Naive B cell (primary cell): ENCODE data around the gene DSCAML1. TPM values are rescaled to one million over a fixed set of nuclear protein-coding genes. Genes with fewer than 3 reads are reported as not detected.

Source experiments
- ATAC-seq, 2 donors: fragments of 150-1000 bp; cut with Tn5 transposase; 2 replicates each; pipeline ENCODE4 v1.10.0; 2021; ENCODE audit warnings: low read depth in 2 of 2, mild to moderate bottlenecking in 2 of 2, moderate library complexity in 2 of 2
- DNase-seq: peaks from one replicate; pipeline ENCODE4 v3.0.0; 2022
- H3K27ac Mint-ChIP-seq, 6 donors: one replicate each; pipeline ENCODE4 v1.8.0; 2020 to 2022; ENCODE audit warnings: mild to moderate bottlenecking in 6 of 6, mixed read lengths in 6 of 6, moderate library complexity in 5 of 6, inconsistent platforms in 2 of 6
- H3K27me3 Mint-ChIP-seq, 3 donors: one replicate each; pipeline ENCODE4 v1.8.0; 2021 to 2022; ENCODE audit warnings: mixed read lengths in 3 of 3, mild to moderate bottlenecking in 1 of 3
- H3K36me3 Mint-ChIP-seq, 2 donors: one replicate each; pipeline ENCODE4 v1.8.0; 2020 to 2022; ENCODE audit warnings: mixed read lengths in 2 of 2, inconsistent platforms in 1 of 2, mild to moderate bottlenecking in 1 of 2
- H3K4me1 Mint-ChIP-seq, 3 donors: one replicate each; pipeline ENCODE4 v1.8.0; 2020 to 2022; ENCODE audit warnings: mixed read lengths in 3 of 3, inconsistent platforms in 1 of 3, mild to moderate bottlenecking in 1 of 3, moderate library complexity in 1 of 3
- H3K4me3 Mint-ChIP-seq, 8 donors: one replicate each; pipeline ENCODE4 v1.8.0; 2020 to 2022; ENCODE audit warnings: mild to moderate bottlenecking in 8 of 8, mixed read lengths in 8 of 8, moderate library complexity in 8 of 8, inconsistent platforms in 2 of 8
- H3K9me3 Mint-ChIP-seq, 7 donors: one replicate each; pipeline ENCODE4 v1.8.0; 2020 to 2022; ENCODE audit warnings: mixed read lengths in 7 of 7, mild to moderate bottlenecking in 5 of 7, inconsistent platforms in 2 of 7, moderate library complexity in 1 of 7
- polyA plus RNA-seq, 6 donors: library from polyadenylated mRNA; unstranded; fragments of 300-500 nt; fragmentation: Illumina TruSeq; gene quantifications; one replicate each; pipeline ENCODE4 v1.2.3, GENCODE V29; 2021; ENCODE audit warnings: low read depth in 6 of 6

The DSCAML1 gene
- polyA plus RNA-seq, 6 donors from 2014 or later, result 0.03 to 0.25 (median 0.11) TPM; not detected in 3

- Mint-ChIP-seq H3K27me3 (peaks cover 14 to 66% (median 22%) of the 10 kb centered on the region in 3 donors), H3K27ac (peak overlapping the region in 1 of 6 donors; percentile 75), H3K36me3 (no peaks in the 10 kb centered on the region), H3K9me3 (peaks cover 0 to 5% (median 0%) of the 10 kb centered on the region in 7 donors), H3K4me3 (peak overlapping the region in 1 of 8 donors; percentile 30), H3K4me1 (no peaks in the 10 kb centered on the region)
- DNase-seq, result no peak
- ATAC-seq, result no peak
These were observed 355.7 kb downstream of the DSCAML1 start for GRCh38 chr11:117441146-117441975.

- DNase-seq, result no peak
- no peak for ATAC-seq
- no peak overlapping the region for H3K27ac Mint-ChIP-seq
- no peaks in the 10 kb centered on the region for H3K36me3 Mint-ChIP-seq
- H3K4me3 Mint-ChIP-seq, result no peak overlapping the region
- H3K9me3 Mint-ChIP-seq, result no peaks in the 10 kb centered on the region
- peaks cover 17 to 68% (median 22%) of the 10 kb centered on the region in 3 donors for H3K27me3 Mint-ChIP-seq
- no peaks in the 10 kb centered on the region for H3K4me1 Mint-ChIP-seq
These were observed 356.8 kb downstream of the DSCAML1 start for GRCh38 chr11:117440258-117440657.

- no peak overlapping the region for H3K4me3 Mint-ChIP-seq
- no peaks in the 10 kb centered on the region for H3K36me3 Mint-ChIP-seq
- H3K27me3 Mint-ChIP-seq, result peaks cover 17 to 62% (median 22%) of the 10 kb centered on the region in 3 donors
- DNase-seq (no peak), ATAC-seq (no peak)
- H3K9me3 Mint-ChIP-seq, result no peaks in the 10 kb centered on the region
- no peaks in the 10 kb centered on the region for H3K4me1 Mint-ChIP-seq
- H3K27ac Mint-ChIP-seq, result no peak overlapping the region
These were observed 357.8 kb downstream of the DSCAML1 start for GRCh38 chr11:117439256-117439655.

- no peaks in the 10 kb centered on the region for H3K36me3 Mint-ChIP-seq
- no peak overlapping the region for H3K27ac Mint-ChIP-seq
These were observed 358.5 kb downstream of the DSCAML1 start for GRCh38 chr11:117438371-117439000.

GRCh38 chr11:117437791-117438130, 359.3 kb downstream of the DSCAML1 start:
- DNase-seq (no peak), ATAC-seq (no peak)
- Mint-ChIP-seq H3K4me1 (no peaks in the 10 kb centered on the region), H3K4me3 (no peak overlapping the region), H3K36me3 (no peaks in the 10 kb centered on the region), H3K27me3 (peaks cover 17 to 47% (median 20%) of the 10 kb centered on the region in 3 donors), H3K27ac (no peak overlapping the region), H3K9me3 (no peaks in the 10 kb centered on the region)

More at GRCh38 chr11:117438371-117439000, 358.5 kb downstream of the DSCAML1 start:
- Mint-ChIP-seq H3K9me3 (no peaks in the 10 kb centered on the region), H3K4me1 (no peaks in the 10 kb centered on the region), H3K4me3 (no peak overlapping the region), H3K27me3 (peaks cover 17 to 54% (median 19%) of the 10 kb centered on the region in 3 donors)
- ATAC-seq (no peak), DNase-seq (no peak)

GRCh38 chr11:117437041-117437790, 359.8 kb downstream of the DSCAML1 start:
- H3K27me3 Mint-ChIP-seq, result peaks cover 12 to 41% (median 22%) of the 10 kb centered on the region in 3 donors
- no peaks in the 10 kb centered on the region for H3K4me1 Mint-ChIP-seq
- DNase-seq, result no peak
- no peaks in the 10 kb centered on the region for H3K9me3 Mint-ChIP-seq
- H3K4me3 Mint-ChIP-seq, result no peak overlapping the region
- no peak overlapping the region for H3K27ac Mint-ChIP-seq
- H3K36me3 Mint-ChIP-seq, result no peaks in the 10 kb centered on the region
- no peak for ATAC-seq

GRCh38 chr11:117435326-117435725, 361.7 kb downstream of the DSCAML1 start:
- Mint-ChIP-seq H3K4me3 (no peak overlapping the region), H3K36me3 (no peaks in the 10 kb centered on the region), H3K9me3 (no peaks in the 10 kb centered on the region), H3K27me3 (peaks cover 0 to 28% (median 17%) of the 10 kb centered on the region in 3 donors), H3K27ac (no peak overlapping the region), H3K4me1 (no peaks in the 10 kb centered on the region)
- DNase-seq (no peak), ATAC-seq (no peak)

GRCh38 chr11:117434481-117434880, 362.5 kb downstream of the DSCAML1 start:
- no peak overlapping the region for H3K4me3 Mint-ChIP-seq
- no peaks in the 10 kb centered on the region for H3K36me3 Mint-ChIP-seq
- no peaks in the 10 kb centered on the region for H3K4me1 Mint-ChIP-seq
- H3K27me3 Mint-ChIP-seq, result peaks cover 0 to 20% (median 17%) of the 10 kb centered on the region in 3 donors
- DNase-seq (no peak), ATAC-seq (no peak)
- H3K27ac Mint-ChIP-seq, result no peak overlapping the region
- H3K9me3 Mint-ChIP-seq, result no peaks in the 10 kb centered on the region

- H3K27ac Mint-ChIP-seq, result no peak overlapping the region
- no peaks in the 10 kb centered on the region for H3K36me3 Mint-ChIP-seq
- H3K4me1 Mint-ChIP-seq, result no peaks in the 10 kb centered on the region
- H3K9me3 Mint-ChIP-seq, result no peaks in the 10 kb centered on the region
- no peak for ATAC-seq
- peaks cover 0 to 17% (median 15%) of the 10 kb centered on the region in 3 donors for H3K27me3 Mint-ChIP-seq
- DNase-seq, result no peak
- H3K4me3 Mint-ChIP-seq, result no peak overlapping the region
These were observed 363.3 kb downstream of the DSCAML1 start for GRCh38 chr11:117433717-117434116.

GRCh38 chr11:117431436-117431835, 365.6 kb downstream of the DSCAML1 start:
- Mint-ChIP-seq H3K27me3 (peaks cover 8 to 24% (median 11%) of the 10 kb centered on the region in 3 donors), H3K27ac (no peak overlapping the region), H3K4me3 (no peak overlapping the region), H3K4me1 (peaks cover 0 to 7% (median 7%) of the 10 kb centered on the region in 3 donors), H3K36me3 (no peaks in the 10 kb centered on the region), H3K9me3 (no peaks in the 10 kb centered on the region)
- no peak for ATAC-seq
- DNase-seq, result no peak

- ATAC-seq (no peak), DNase-seq (no peak)
- Mint-ChIP-seq H3K4me1 (peaks cover 0 to 12% (median 9%) of the 10 kb centered on the region in 3 donors), H3K27me3 (peaks cover 6 to 20% (median 16%) of the 10 kb centered on the region in 3 donors), H3K36me3 (no peaks in the 10 kb centered on the region), H3K4me3 (no peak overlapping the region), H3K27ac (no peak overlapping the region), H3K9me3 (no peaks in the 10 kb centered on the region)
These were observed 366.6 kb downstream of the DSCAML1 start for GRCh38 chr11:117430293-117430955.

- H3K27ac Mint-ChIP-seq, result no peak overlapping the region
- H3K27me3 Mint-ChIP-seq, result peaks cover 17 to 30% (median 21%) of the 10 kb centered on the region in 3 donors
- DNase-seq, result no peak
- no peak overlapping the region for H3K4me3 Mint-ChIP-seq
- H3K9me3 Mint-ChIP-seq, result no peaks in the 10 kb centered on the region
- ATAC-seq, result no peak
- peaks cover 0 to 12% (median 9%) of the 10 kb centered on the region in 3 donors for H3K4me1 Mint-ChIP-seq
- no peaks in the 10 kb centered on the region for H3K36me3 Mint-ChIP-seq
These were observed 368.2 kb downstream of the DSCAML1 start for GRCh38 chr11:117428856-117429229.
